Endothelial cell (in vitro differentiated cells): ENCODE measurements around the gene CRACR2B. TPM values are rescaled to one million over a fixed set of nuclear protein-coding genes. Genes with fewer than 3 reads are reported as not detected.
A peak's percentile ranks its signal among the peaks of the same experiment; 100 is the strongest.

Experiments used
- DNase-seq: peaks from one replicate; pipeline ENCODE4 v3.0.0; 2021; ENCODE audit warnings: low spot score
- H3K27ac Mint-ChIP-seq: one replicate; pipeline ENCODE4 v1.8.0; 2021; ENCODE audit warnings: mixed read lengths, inconsistent platforms; ENCODE audit not compliant: unreplicated experiment
- H3K27me3 Mint-ChIP-seq: one replicate; pipeline ENCODE4 v1.8.0; 2021; ENCODE audit warnings: mild to moderate bottlenecking, moderate library complexity, mixed read lengths, inconsistent platforms; ENCODE audit not compliant: unreplicated experiment
- H3K36me3 Mint-ChIP-seq: one replicate; pipeline ENCODE4 v1.8.0; 2021; ENCODE audit warnings: mild to moderate bottlenecking, low read depth, mixed read lengths, inconsistent platforms; ENCODE audit not compliant: unreplicated experiment
- H3K4me1 Mint-ChIP-seq: one replicate; pipeline ENCODE4 v1.8.0; 2021; ENCODE audit warnings: mild to moderate bottlenecking, mixed read lengths, inconsistent platforms; ENCODE audit not compliant: unreplicated experiment
- H3K4me3 Mint-ChIP-seq: one replicate; pipeline ENCODE4 v1.8.0; 2021; ENCODE audit warnings: mild to moderate bottlenecking, mixed read lengths, inconsistent platforms; ENCODE audit not compliant: unreplicated experiment
- H3K9me3 Mint-ChIP-seq: one replicate; pipeline ENCODE4 v1.8.0; 2021; ENCODE audit warnings: mixed read lengths, inconsistent platforms; ENCODE audit not compliant: unreplicated experiment
- total RNA-seq: library from RNA; stranded (reverse); fragmentation: NEBNext Ultra II Directional; extraction: Animal tissue kit (Norgen Biotek cat#: 25700); gene quantifications from one replicate; pipeline ENCODE4 v1.2.1, GENCODE V29; 2021; ENCODE audit not compliant: unreplicated experiment
- TF ChIP-seq, protein P1 (sequence below): fragments of 200-600 bp; sonication (generic); IDR thresholded peaks from one replicate; pipeline ENCODE4 v1.5.0; 2021; ENCODE audit warnings: antibody characterized with exemption; ENCODE audit not compliant: unreplicated experiment

CRACR2B gene
- total RNA-seq, 1 donor from 2014 or later: 28.8 TPM

DNA sequence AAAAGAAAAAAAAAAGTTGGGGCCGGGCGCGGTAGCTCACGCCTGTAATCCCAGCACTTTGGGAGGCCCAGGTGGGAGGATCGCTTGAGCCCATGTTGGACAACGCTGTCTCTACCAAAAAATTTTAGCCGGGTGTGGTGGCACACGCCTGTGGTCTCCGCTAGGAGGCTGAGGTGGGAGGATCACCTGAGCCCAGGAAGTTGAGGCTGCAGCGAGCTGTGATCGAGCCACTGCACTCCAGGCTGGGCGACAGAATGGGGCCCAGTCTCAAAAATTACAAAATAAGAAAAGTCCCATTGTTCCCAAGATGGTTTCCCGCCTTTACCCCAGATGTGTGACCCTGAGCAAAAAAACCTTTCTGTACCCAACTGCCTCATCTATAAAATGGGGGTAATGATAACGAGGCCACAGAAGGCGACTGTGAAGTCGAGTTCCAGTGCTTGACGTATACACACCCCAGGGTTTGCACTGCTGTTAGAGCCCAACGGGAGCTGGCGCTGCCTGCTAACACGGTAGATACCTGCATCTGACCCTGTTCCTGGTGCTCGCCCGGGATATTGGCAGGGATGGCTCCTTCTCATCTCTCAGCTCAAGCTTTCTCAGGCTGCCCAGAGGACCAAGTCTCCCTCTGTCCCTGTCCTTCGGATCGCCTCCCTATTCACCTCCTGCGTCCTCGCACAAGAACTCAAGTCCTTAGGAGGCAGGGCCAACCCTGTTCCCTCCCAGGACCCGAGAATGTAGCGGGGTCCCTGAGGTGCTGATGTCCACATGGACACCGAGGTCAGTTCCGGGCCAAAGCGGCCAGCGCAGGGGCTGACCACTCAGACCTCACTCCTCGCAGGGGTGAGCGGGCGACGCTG, 19.1 kb upstream of the CRACR2B start:
- Mint-ChIP-seq H3K4me1 (peaks cover 17% of the 10 kb centered on the region), H3K27ac (peak overlapping the region; percentile 92), H3K4me3 (peak overlapping the region; percentile 94), H3K36me3 (peaks cover 14% of the 10 kb centered on the region), H3K9me3 (no peaks in the 10 kb centered on the region), H3K27me3 (peaks cover 17% of the 10 kb centered on the region)
- TF ChIP-seq, protein P1, sequence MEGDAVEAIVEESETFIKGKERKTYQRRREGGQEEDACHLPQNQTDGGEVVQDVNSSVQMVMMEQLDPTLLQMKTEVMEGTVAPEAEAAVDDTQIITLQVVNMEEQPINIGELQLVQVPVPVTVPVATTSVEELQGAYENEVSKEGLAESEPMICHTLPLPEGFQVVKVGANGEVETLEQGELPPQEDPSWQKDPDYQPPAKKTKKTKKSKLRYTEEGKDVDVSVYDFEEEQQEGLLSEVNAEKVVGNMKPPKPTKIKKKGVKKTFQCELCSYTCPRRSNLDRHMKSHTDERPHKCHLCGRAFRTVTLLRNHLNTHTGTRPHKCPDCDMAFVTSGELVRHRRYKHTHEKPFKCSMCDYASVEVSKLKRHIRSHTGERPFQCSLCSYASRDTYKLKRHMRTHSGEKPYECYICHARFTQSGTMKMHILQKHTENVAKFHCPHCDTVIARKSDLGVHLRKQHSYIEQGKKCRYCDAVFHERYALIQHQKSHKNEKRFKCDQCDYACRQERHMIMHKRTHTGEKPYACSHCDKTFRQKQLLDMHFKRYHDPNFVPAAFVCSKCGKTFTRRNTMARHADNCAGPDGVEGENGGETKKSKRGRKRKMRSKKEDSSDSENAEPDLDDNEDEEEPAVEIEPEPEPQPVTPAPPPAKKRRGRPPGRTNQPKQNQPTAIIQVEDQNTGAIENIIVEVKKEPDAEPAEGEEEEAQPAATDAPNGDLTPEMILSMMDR: no peak
- DNase-seq: no peak

DNA sequence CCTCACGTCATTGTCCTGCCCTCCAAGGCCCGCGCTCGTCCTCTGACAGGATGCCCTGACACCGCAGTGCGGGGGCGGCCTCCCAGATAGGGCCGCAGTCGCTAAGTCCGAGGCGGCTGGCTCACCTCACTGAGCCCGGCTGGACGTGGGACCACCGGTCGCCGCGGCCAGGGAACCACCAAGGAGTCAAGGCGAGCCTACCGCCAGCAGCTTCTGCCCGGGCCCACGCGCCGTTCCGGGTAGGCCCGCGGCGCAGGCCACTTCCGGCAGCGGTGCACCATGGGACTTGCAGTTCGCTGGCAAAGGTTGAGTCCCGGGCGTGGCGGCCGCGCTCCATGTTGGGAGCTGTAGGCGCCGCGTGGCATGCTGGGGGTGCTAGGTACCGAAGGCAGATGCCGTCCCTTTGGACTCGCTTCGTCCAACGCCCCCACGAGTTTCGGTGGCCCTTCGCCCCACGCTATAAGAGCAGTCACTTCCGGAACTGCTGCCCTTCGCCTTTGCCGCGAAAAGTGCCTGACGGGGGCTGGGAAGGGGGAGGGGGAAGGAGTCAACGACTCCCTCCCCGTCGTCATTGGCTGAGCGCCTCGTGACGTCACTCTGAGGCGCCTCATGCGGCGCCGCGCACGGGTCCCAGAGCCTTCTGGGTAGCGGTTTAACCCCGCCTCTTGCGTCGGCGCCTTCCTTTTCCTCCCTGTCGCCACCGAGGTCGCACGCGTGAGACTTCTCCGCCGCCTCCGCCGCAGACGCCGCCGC, 18.3 kb upstream of the CRACR2B start, which contains the start of gene RPLP2:
Gene RPLP2, plus strand, starts transcription at position 681 of the 753 bp plus-strand sequence. CDS start 268 bp downstream, outside the sequence.
- peak within 1 kb of the TSS; percentile 94 for H3K4me3 Mint-ChIP-seq
- DNase-seq: peak; percentile 96
- TF ChIP-seq, protein P1: no peak
- H3K9me3 Mint-ChIP-seq: no peaks in the 10 kb centered on the region
- peaks cover 15% of the 10 kb centered on the region for H3K27me3 Mint-ChIP-seq
- peaks cover 17% of the 10 kb centered on the region for H3K4me1 Mint-ChIP-seq
- peak within 1 kb of the TSS; percentile 95 for H3K27ac Mint-ChIP-seq
- peaks cover 14% of the 10 kb centered on the region for H3K36me3 Mint-ChIP-seq

DNA sequence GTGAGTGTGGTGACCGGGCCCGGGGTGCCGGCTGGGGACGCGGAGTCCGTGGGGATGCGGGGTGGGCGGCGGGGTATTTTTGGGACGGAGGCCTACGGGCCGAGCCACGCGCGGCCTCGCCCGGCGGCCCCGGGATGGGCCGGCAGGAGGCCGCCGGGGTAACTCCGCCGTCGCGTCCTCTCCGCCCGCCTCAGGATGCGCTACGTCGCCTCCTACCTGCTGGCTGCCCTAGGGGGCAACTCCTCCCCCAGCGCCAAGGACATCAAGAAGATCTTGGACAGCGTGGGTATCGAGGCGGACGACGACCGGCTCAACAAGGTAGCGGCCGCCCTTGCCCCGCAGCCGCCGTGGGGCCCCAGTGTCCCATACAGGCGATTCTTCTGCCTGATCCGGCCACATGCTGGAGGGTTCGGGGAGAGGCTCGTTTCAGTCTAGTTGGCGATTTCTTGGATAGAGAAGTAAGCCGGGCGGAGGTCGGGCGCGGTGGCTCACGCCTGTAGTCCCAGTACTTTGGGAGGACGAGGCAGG, 17.6 kb upstream of the CRACR2B start:
- DNase-seq: no peak
- Mint-ChIP-seq H3K27me3 (peaks cover 15% of the 10 kb centered on the region), H3K27ac (peak overlapping the region; percentile 82), H3K9me3 (no peaks in the 10 kb centered on the region), H3K4me3 (peak overlapping the region; percentile 94), H3K4me1 (peaks cover 17% of the 10 kb centered on the region), H3K36me3 (peaks cover 14% of the 10 kb centered on the region)
- TF ChIP-seq, protein P1: no peak

DNA sequence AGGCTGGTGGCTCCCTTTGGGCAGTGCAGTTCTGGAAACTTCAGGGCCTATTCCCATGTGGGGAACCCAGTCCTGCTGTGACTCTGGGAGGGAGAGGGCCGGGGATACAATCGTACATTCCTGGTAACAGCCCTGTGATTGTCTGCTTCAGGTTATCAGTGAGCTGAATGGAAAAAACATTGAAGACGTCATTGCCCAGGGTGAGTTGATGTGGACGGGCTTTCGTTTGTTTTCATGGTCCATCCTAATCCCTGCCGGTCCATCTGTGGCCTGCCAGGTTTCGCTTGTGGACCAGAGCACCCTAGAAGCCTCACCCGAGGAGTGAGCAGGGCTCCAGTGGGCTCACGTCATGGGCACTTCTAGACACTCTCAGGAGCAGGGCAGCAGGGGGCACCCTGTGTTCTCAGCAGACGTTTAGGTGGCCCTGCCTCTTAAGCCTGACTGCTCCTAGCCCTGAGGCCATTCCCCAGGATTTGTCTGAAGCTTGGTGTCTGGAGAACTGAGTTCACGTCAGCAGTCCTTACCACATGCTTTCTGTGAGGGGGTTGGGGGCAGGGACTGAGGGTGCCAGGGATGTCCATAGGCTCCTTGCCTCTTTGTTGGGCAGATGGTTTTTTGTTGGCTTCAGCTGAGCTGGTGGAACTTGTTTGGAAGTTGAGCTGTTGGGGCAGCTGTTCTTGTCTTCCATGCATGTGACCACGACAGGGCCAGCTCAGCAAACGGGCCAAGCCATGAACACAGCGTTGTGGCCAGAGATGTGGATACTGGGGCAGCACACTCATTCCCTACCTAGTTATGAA, 16.1 kb upstream of the CRACR2B start:
- peak overlapping the region; percentile 94 for H3K4me3 Mint-ChIP-seq
- H3K9me3 Mint-ChIP-seq: no peaks in the 10 kb centered on the region
- peak overlapping the region; percentile 72 for H3K27ac Mint-ChIP-seq

More for the DNA sequence above, 16.1 kb upstream of the CRACR2B start:
- DNase-seq: no peak
- peaks cover 17% of the 10 kb centered on the region for H3K4me1 Mint-ChIP-seq
- H3K27me3 Mint-ChIP-seq: peaks cover 15% of the 10 kb centered on the region
- peaks cover 14% of the 10 kb centered on the region for H3K36me3 Mint-ChIP-seq
- TF ChIP-seq, protein P1: no peak
